CD14-positive monocyte (primary cell): ENCODE measurements around the gene TNFSF8. TPM values are rescaled to one million over a fixed set of nuclear protein-coding genes. Genes with fewer than 3 reads are reported as not detected.

Source experiments
- DNase-seq, 3 donors: peaks; one replicate each; pipeline ENCODE4 v3.0.0-alpha.2; 2011 to 2022
- H2AFZ ChIP-seq: 2 replicates; pipeline ENCODE4 v1.6.0; 2012; ENCODE audit warnings: mild to moderate bottlenecking, low read depth, low read length, inconsistent platforms; ENCODE audit not compliant: insufficient read depth, poor library complexity, severe bottlenecking
- H3K27ac ChIP-seq, 2 donors: 1 replicate in 1 of 2; 2 replicates in 1 of 2; pipeline ENCODE4 v1.5.1; 2012 to 2013; ENCODE audit warnings: low read length in 2 of 2, control low read depth in 1 of 2, inconsistent platforms in 1 of 2, low read depth in 1 of 2, mild to moderate bottlenecking in 1 of 2
- H3K27me3 ChIP-seq, 2 donors: one replicate each; pipeline versions ENCODE4 v1.6.0 to v1.6.1; 2011 to 2013; ENCODE audit warnings: low read length in 2 of 2; ENCODE audit not compliant: control insufficient read depth in 2 of 2, insufficient read depth in 2 of 2
- H3K36me3 ChIP-seq, 2 donors: replicated peaks in 1 of 2; 1 replicate in 1 of 2; 2 replicates in 1 of 2; pipeline versions ENCODE4 v1.5.1 to v1.6.1; 2012 to 2013; ENCODE audit warnings: low read length in 2 of 2, control low read depth in 1 of 2, inconsistent platforms in 1 of 2, mild to moderate bottlenecking in 1 of 2; ENCODE audit not compliant: insufficient read depth in 2 of 2, control insufficient read depth in 1 of 2
- H3K4me1 ChIP-seq, 2 donors: 1 replicate in 1 of 2; 2 replicates in 1 of 2; pipeline versions ENCODE4 v1.5.1 to v1.6.1; 2012 to 2013; ENCODE audit warnings: low read length in 2 of 2, control low read depth in 1 of 2, inconsistent platforms in 1 of 2, mild to moderate bottlenecking in 1 of 2, moderate library complexity in 1 of 2; ENCODE audit not compliant: insufficient read depth in 2 of 2, control insufficient read depth in 1 of 2
- H3K4me2 ChIP-seq: replicated peaks from 2 replicates; pipeline ENCODE3; 2012; ENCODE audit warnings: low read length, moderate library complexity, mild to moderate bottlenecking; ENCODE audit not compliant: poor library complexity, severe bottlenecking; ENCODE audit errors: extremely low read depth
- H3K4me3 ChIP-seq, 3 experiments: fragments of 200-600 bp in 1 of 3; sonication (generic) in 1 of 3; replicated peaks in 1 of 3; 1 replicate in 2 of 3; 2 replicates in 1 of 3; pipeline ENCODE4 v1.5.1; 2011 to 2013; ENCODE audit warnings: low read length in 3 of 3, mild to moderate bottlenecking in 3 of 3, control low read depth in 2 of 3, low read depth in 2 of 3, inconsistent platforms in 1 of 3, moderate library complexity in 1 of 3
- H3K79me2 ChIP-seq: 2 replicates; pipeline ENCODE4 v1.6.0; 2012; ENCODE audit warnings: mild to moderate bottlenecking, control low read depth, inconsistent platforms, low read length, moderate library complexity; ENCODE audit not compliant: insufficient read depth
- H3K9ac ChIP-seq: 2 replicates; pipeline ENCODE4 v1.6.0; 2017; ENCODE audit warnings: low read length, mild to moderate bottlenecking; ENCODE audit not compliant: insufficient read depth, poor library complexity, severe bottlenecking
- H3K9me3 ChIP-seq, 2 donors: replicated peaks in 1 of 2; 1 replicate in 1 of 2; 2 replicates in 1 of 2; pipeline versions ENCODE4 v1.5.1 to v1.6.1; 2012 to 2013; ENCODE audit warnings: low read length in 2 of 2, control low read depth in 1 of 2; ENCODE audit not compliant: control insufficient read depth in 1 of 2, insufficient read depth in 1 of 2
- H4K20me1 ChIP-seq: 2 replicates; pipeline ENCODE4 v1.6.0; 2012; ENCODE audit warnings: mild to moderate bottlenecking, low read length, control low read depth, moderate library complexity; ENCODE audit not compliant: insufficient read depth
- H3K27ac Mint-ChIP-seq, 7 donors: one replicate each; pipeline ENCODE4 v1.8.0; 2020; ENCODE audit warnings: mild to moderate bottlenecking in 7 of 7, mixed read lengths in 7 of 7, moderate library complexity in 6 of 7, inconsistent platforms in 2 of 7
- H3K27me3 Mint-ChIP-seq, 3 donors: one replicate each; pipeline ENCODE4 v1.8.0; 2021 to 2022; ENCODE audit warnings: low read depth in 3 of 3, mild to moderate bottlenecking in 3 of 3, mixed read lengths in 3 of 3, moderate library complexity in 3 of 3, inconsistent platforms in 1 of 3
- H3K36me3 Mint-ChIP-seq, 2 donors: one replicate each; pipeline ENCODE4 v1.8.0; 2020; ENCODE audit warnings: mixed read lengths in 2 of 2, inconsistent platforms in 1 of 2, mild to moderate bottlenecking in 1 of 2
- H3K4me1 Mint-ChIP-seq: one replicate; pipeline ENCODE4 v1.8.0; 2020; ENCODE audit warnings: mild to moderate bottlenecking, mixed read lengths
- H3K4me3 Mint-ChIP-seq, 2 donors: one replicate each; pipeline ENCODE4 v1.8.0; 2020; ENCODE audit warnings: mild to moderate bottlenecking in 2 of 2, mixed read lengths in 2 of 2, moderate library complexity in 1 of 2
- H3K9me3 Mint-ChIP-seq, 7 donors: one replicate each; pipeline ENCODE4 v1.8.0; 2020 to 2022; ENCODE audit warnings: mixed read lengths in 7 of 7, mild to moderate bottlenecking in 6 of 7, moderate library complexity in 6 of 7, inconsistent platforms in 2 of 7
- WGBS: methylation state at CpG from one replicate; pipeline ENCODE4 v1.1.5; 2013; ENCODE audit warnings: missing lambda C conversion rate; ENCODE audit not compliant: insufficient coverage; 5-methylcytosine and 5-hydroxymethylcytosine counted together
- intact Hi-C, 2 donors: fragments of 100-400 bp; cut with micrococcal nuclease; formaldehyde crosslinking; loops; one replicate each; pipeline versions ENCODE4 v1.15.0 to v1.15.1; 2023
- polyA plus RNA-seq, 3 donors: library from polyadenylated mRNA; depleted of rRNA in 1 of 3; unstranded in 2 of 3; stranded (reverse) in 1 of 3; fragments of 300-500 nt in 2 of 3; fragments of >200 nt in 1 of 3; fragmentation: Illumina TruSeq in 2 of 3; gene quantifications; 1 replicate in 2 of 3; 2 replicates in 1 of 3; pipeline ENCODE4 v1.2.3, GENCODE V29; 2012 to 2021
- TF ChIP-seq, protein P1 (sequence below): fragments of 200-600 bp; IDR thresholded peaks from one replicate; pipeline ENCODE4 v1.8.0; 2022; ENCODE audit warnings: antibody characterized with exemption, mild to moderate bottlenecking

Gene TNFSF8
- polyA plus RNA-seq, 3 donors = 27.8 to 42.9 (median 34.0) TPM

DNA sequence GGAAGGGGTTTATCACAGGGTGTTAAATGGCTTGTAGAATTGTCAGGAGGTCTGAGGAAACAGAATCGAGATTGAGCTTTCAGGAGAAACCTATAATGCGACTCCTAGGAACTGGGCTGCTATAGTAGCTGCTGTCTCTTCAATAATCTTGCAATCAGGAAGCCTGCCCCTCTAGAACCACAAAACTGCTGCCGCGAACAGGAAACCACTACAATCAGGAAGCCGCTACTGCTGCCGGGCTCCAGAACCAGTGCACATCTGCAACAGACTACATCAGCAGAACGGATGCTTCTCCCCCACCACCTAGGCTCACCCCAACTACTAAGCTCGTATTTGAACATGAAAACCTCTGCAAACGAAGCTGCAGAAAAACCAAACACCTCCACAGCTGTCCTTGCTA is 31.6 kb downstream of the TNFSF8 start:
- Histone ChIP-seq H2AFZ (no peak overlapping the region), H3K4me2 (peak overlapping the region; percentile 68), H3K4me1 (peaks cover 58 to 60% of the 10 kb centered on the region in 2 donors), H4K20me1 (peaks cover 48% of the 10 kb centered on the region), H3K9me3 (no peaks in the 10 kb centered on the region), H3K27ac (peak overlapping the region; percentile 6 to 14), H3K9ac (no peak overlapping the region), H3K79me2 (no peaks in the 10 kb centered on the region), H3K27me3 (no peaks in the 10 kb centered on the region), H3K36me3 (peaks cover 22 to 35% of the 10 kb centered on the region in 2 donors), H3K4me3 (peak overlapping the region in 1 of 3 experiments; percentile 39)
- intact Hi-C loops = loop anchor here in 1 of 2 donors (5.0 to 10.0 kb wide), 2 partner anchors 94 to 161 kb away; partner anchors contain the start of gene TNFSF15
- H3K36me3 Mint-ChIP-seq = peaks cover 38 to 41% of the 10 kb centered on the region in 2 donors
- TF ChIP-seq, protein P1, sequence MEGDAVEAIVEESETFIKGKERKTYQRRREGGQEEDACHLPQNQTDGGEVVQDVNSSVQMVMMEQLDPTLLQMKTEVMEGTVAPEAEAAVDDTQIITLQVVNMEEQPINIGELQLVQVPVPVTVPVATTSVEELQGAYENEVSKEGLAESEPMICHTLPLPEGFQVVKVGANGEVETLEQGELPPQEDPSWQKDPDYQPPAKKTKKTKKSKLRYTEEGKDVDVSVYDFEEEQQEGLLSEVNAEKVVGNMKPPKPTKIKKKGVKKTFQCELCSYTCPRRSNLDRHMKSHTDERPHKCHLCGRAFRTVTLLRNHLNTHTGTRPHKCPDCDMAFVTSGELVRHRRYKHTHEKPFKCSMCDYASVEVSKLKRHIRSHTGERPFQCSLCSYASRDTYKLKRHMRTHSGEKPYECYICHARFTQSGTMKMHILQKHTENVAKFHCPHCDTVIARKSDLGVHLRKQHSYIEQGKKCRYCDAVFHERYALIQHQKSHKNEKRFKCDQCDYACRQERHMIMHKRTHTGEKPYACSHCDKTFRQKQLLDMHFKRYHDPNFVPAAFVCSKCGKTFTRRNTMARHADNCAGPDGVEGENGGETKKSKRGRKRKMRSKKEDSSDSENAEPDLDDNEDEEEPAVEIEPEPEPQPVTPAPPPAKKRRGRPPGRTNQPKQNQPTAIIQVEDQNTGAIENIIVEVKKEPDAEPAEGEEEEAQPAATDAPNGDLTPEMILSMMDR = no peak
- no peak overlapping the region for H3K27ac Mint-ChIP-seq
- 0% methylated on average over 6 of the region's 9 CpGs for WGBS
- peak; percentile 53 to 74 (median 66) for DNase-seq
- H3K4me1 Mint-ChIP-seq = peaks cover 38% of the 10 kb centered on the region
- H3K27me3 Mint-ChIP-seq = peaks cover 0 to 1% (median 0%) of the 10 kb centered on the region in 3 donors
- H3K9me3 Mint-ChIP-seq = no peaks in the 10 kb centered on the region
- H3K4me3 Mint-ChIP-seq = no peak overlapping the region

DNA sequence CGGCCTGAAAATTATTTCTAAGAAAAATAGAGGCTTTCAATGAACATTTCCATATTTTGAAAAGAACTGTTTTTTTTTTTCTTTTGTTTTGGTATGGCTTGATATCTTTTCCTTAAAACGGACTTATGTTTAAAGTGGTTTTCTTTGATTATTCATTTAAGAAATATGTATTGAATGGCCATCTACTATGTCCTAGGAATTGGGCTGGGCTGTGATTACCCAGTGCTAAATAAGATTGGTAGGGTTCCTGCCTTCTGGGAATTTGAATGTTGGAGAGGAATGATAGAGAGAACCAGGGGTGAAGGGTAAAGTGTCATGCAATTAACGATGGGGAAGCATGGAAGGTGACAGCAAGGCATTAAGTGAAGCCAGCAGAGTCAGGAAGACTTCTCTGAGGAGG is 33.2 kb downstream of the TNFSF8 start:
- Mint-ChIP-seq H3K27ac (no peak overlapping the region), H3K36me3 (peaks cover 23 to 25% of the 10 kb centered on the region in 2 donors), H3K27me3 (peaks cover 0 to 1% (median 0%) of the 10 kb centered on the region in 3 donors), H3K4me3 (no peak overlapping the region), H3K9me3 (peaks cover 0 to 3% (median 0%) of the 10 kb centered on the region in 7 donors), H3K4me1 (peaks cover 43% of the 10 kb centered on the region)
- Histone ChIP-seq H3K4me1 (peaks cover 71 to 75% of the 10 kb centered on the region in 2 donors), H3K36me3 (peaks cover 7 to 20% of the 10 kb centered on the region in 2 donors), H3K79me2 (no peaks in the 10 kb centered on the region), H3K27me3 (no peaks in the 10 kb centered on the region), H3K9ac (no peak overlapping the region), H3K27ac (no peak overlapping the region), H4K20me1 (peaks cover 34% of the 10 kb centered on the region), H3K4me3 (no peak overlapping the region), H2AFZ (no peak overlapping the region), H3K9me3 (no peaks in the 10 kb centered on the region), H3K4me2 (no peak overlapping the region)
- DNase-seq = no peak
- TF ChIP-seq, protein P1 = no peak
- intact Hi-C loops = loop anchor here in 1 of 2 donors (5.0 to 10.0 kb wide), 2 partner anchors 92 to 160 kb away; partner anchors contain the start of gene TNFSF15
- WGBS = 93% methylated on average over 1 of the region's 3 CpGs
